MM.1S (cell line): ENCODE data around the gene SIRT7.

Experiments used
- DNase-seq: peaks from one replicate; pipeline ENCODE4 v3.0.0-alpha.2; 2015
- H2AFZ ChIP-seq: fragments of 300-600 bp; sonication (generic); 2 replicates; pipeline ENCODE4 v1.6.0; 2016; ENCODE audit warnings: antibody characterized with exemption, low read length
- H3F3A ChIP-seq: fragments of 300-600 bp; sonication (generic); 2 replicates; pipeline ENCODE4 v1.6.1; 2016; ENCODE audit warnings: mild to moderate bottlenecking, antibody characterized with exemption, low read length, moderate library complexity, mixed read lengths; ENCODE audit not compliant: insufficient read depth
- H3K27ac ChIP-seq: fragments of 300-600 bp; sonication (generic); 2 replicates; pipeline ENCODE4 v1.5.1; 2016; ENCODE audit warnings: mild to moderate bottlenecking, low read length
- H3K27me3 ChIP-seq: fragments of 300-600 bp; sonication (generic); replicated peaks from 2 replicates; pipeline ENCODE4 v1.6.0; 2016; ENCODE audit warnings: low read length; ENCODE audit not compliant: insufficient read depth
- H3K36me3 ChIP-seq: fragments of 300-600 bp; sonication (generic); replicated peaks from 2 replicates; pipeline ENCODE4 v1.6.1; 2016; ENCODE audit warnings: mild to moderate bottlenecking, low read length, mixed read lengths; ENCODE audit not compliant: insufficient read depth
- H3K4me1 ChIP-seq: fragments of 300-600 bp; sonication (generic); 2 replicates; pipeline ENCODE4 v1.6.1; 2016; ENCODE audit warnings: low read length, mixed read lengths
- H3K4me2 ChIP-seq: fragments of 300-600 bp; sonication (generic); 2 replicates; pipeline ENCODE4 v1.6.0; 2016; ENCODE audit warnings: low read depth, low read length
- H3K4me3 ChIP-seq: fragments of 300-600 bp; sonication (generic); 2 replicates; pipeline ENCODE4 v1.5.1; 2016; ENCODE audit warnings: low read length, mixed read lengths
- H3K79me2 ChIP-seq: fragments of 300-600 bp; sonication (generic); 2 replicates; pipeline ENCODE4 v1.6.1; 2016; ENCODE audit warnings: mixed run types, low read length, mixed read lengths
- H3K9ac ChIP-seq: fragments of 300-600 bp; sonication (generic); 2 replicates; pipeline ENCODE4 v1.6.1; 2016; ENCODE audit warnings: low read length, mixed read lengths
- H3K9me2 ChIP-seq: fragments of 300-600 bp; sonication (generic); replicated peaks from 2 replicates; pipeline ENCODE4 v1.6.1; 2016; ENCODE audit warnings: mild to moderate bottlenecking, low read length, mixed read lengths; ENCODE audit not compliant: insufficient read depth
- H3K9me3 ChIP-seq: fragments of 300-600 bp; sonication (generic); replicated peaks from 2 replicates; pipeline ENCODE4 v1.6.1; 2016; ENCODE audit warnings: mild to moderate bottlenecking, low read length, mixed read lengths; ENCODE audit not compliant: insufficient read depth
- H4K20me1 ChIP-seq: fragments of 300-600 bp; sonication (generic); 2 replicates; pipeline ENCODE4 v1.6.1; 2016; ENCODE audit warnings: mild to moderate bottlenecking, low read length, moderate library complexity, mixed read lengths; ENCODE audit not compliant: insufficient read depth
- CTCF ChIP-seq: fragments of 300-600 bp; sonication (generic); IDR thresholded peaks from 2 replicates; pipeline ENCODE4 v1.5.1; 2016; ENCODE audit warnings: antibody characterized with exemption, low read length, mixed read lengths
- EZH2 ChIP-seq: fragments of 300-600 bp; sonication (generic); optimal IDR thresholded peaks from 2 replicates; pipeline ENCODE3; 2017; ENCODE audit warnings: low read depth, mild to moderate bottlenecking, antibody characterized with exemption, low read length, mixed read lengths
- EZH2phosphoT487 ChIP-seq: fragments of 300-600 bp; sonication (generic); IDR thresholded peaks from 2 replicates; pipeline ENCODE4 v1.6.1; 2018; ENCODE audit warnings: antibody characterized with exemption, low read length

The SIRT7 gene

GRCh38 chr17:81878294-81878693 is 39.7 kb downstream of the SIRT7 start:
- H3F3A ChIP-seq, result peaks cover 12% of the 10 kb centered on the region
- no peaks in the 10 kb centered on the region for H3K36me3 ChIP-seq
- H3K9ac ChIP-seq, result no peak overlapping the region
- no peak overlapping the region for H3K4me3 ChIP-seq
- H3K79me2 ChIP-seq, result no peaks in the 10 kb centered on the region
- no peaks in the 10 kb centered on the region for H3K9me3 ChIP-seq
- no peaks in the 10 kb centered on the region for H3K4me1 ChIP-seq
- no peak overlapping the region for H3K4me2 ChIP-seq
- no peak for DNase-seq
- no peaks in the 10 kb centered on the region for H3K9me2 ChIP-seq
- TF ChIP-seq CTCF, result no peak
- no peak for TF ChIP-seq EZH2phosphoT487
- no peak for TF ChIP-seq EZH2
- no peaks in the 10 kb centered on the region for H4K20me1 ChIP-seq
- no peak overlapping the region for H2AFZ ChIP-seq
- no peak overlapping the region for H3K27ac ChIP-seq
- no peaks in the 10 kb centered on the region for H3K27me3 ChIP-seq

GRCh38 chr17:81877569-81877968 is 40.4 kb downstream of the SIRT7 start:
- no peaks in the 10 kb centered on the region for H4K20me1 ChIP-seq
- H3K9ac ChIP-seq, result no peak overlapping the region
- TF ChIP-seq CTCF, result no peak
- TF ChIP-seq EZH2phosphoT487, result no peak
- no peak for TF ChIP-seq EZH2
- H3F3A ChIP-seq, result peaks cover 12% of the 10 kb centered on the region
- no peaks in the 10 kb centered on the region for H3K79me2 ChIP-seq
- no peaks in the 10 kb centered on the region for H3K9me2 ChIP-seq
- no peaks in the 10 kb centered on the region for H3K36me3 ChIP-seq
- H2AFZ ChIP-seq, result no peak overlapping the region
- no peaks in the 10 kb centered on the region for H3K9me3 ChIP-seq
- no peaks in the 10 kb centered on the region for H3K27me3 ChIP-seq
- H3K4me1 ChIP-seq, result no peaks in the 10 kb centered on the region
- no peak overlapping the region for H3K27ac ChIP-seq
- DNase-seq, result no peak
- H3K4me3 ChIP-seq, result no peak overlapping the region
- no peak overlapping the region for H3K4me2 ChIP-seq

- Histone ChIP-seq H3K9me2 (no peaks in the 10 kb centered on the region), H3K4me1 (peaks cover 6% of the 10 kb centered on the region; the same call in 1 of the 2 replicates), H2AFZ (peak overlapping the region; percentile 80), H4K20me1 (no peaks in the 10 kb centered on the region; the same call in 1 of the 2 replicates), H3K9ac (peak overlapping the region; percentile 100), H3K36me3 (peaks cover 13% of the 10 kb centered on the region), H3K79me2 (peaks cover 45% of the 10 kb centered on the region), H3F3A (peaks cover 45% of the 10 kb centered on the region), H3K4me2 (peak overlapping the region; percentile 96), H3K27me3 (no peaks in the 10 kb centered on the region), H3K27ac (peak overlapping the region; percentile 86), H3K4me3 (peak overlapping the region; percentile 95), H3K9me3 (no peaks in the 10 kb centered on the region)
- peak; percentile 93 for DNase-seq
- TF ChIP-seq EZH2phosphoT487, result no peak
- peak; percentile 17; the same call in 1 of the 2 replicates for TF ChIP-seq CTCF
- no peak for TF ChIP-seq EZH2
Measured at GRCh38 chr17:81871387-81872230, 46.4 kb downstream of the SIRT7 start.
